ENCODE results near the gene HECTD1. TPM values are rescaled to one million over a fixed set of nuclear protein-coding genes. Genes with fewer than 3 reads are reported as not detected.
A peak's percentile ranks its signal among the peaks of the same experiment; 100 is the strongest.
"Not testable (repeated sequence)": the region's sequence is repeated elsewhere in the genome, so short reads cannot be mapped to it uniquely, and the experiment has no call there.

Gene HECTD1
- total and polyA plus RNA-seq, 9 of the 15 experiments (the other 6 are each of a cell fraction or from before 2014, with no cell fraction given), result 27.9 to 111 (median 78.1) TPM

GRCh38 chr14:31232081-31232480, 24.5 kb upstream of the HECTD1 start:
- DNase-seq (ENCODE audit: extremely low read depth in 1 of 4, low spot score in 3 of 4) (no peak), ATAC-seq (0 out of 3 replicates have a peak, but pooled peaks have one; percentile 7), FAIRE-seq (no peak)
- no peaks in the 10 kb centered on the region for H3K36me3 ChIP-seq (ENCODE audit: control insufficient read depth, insufficient read depth, low read length)
- intact Hi-C loops (cut with micrococcal nuclease), result no loop called here
- H2AFZ ChIP-seq (ENCODE audit: low read depth, low read length), result 0 out of 2 replicates have a peak overlapping the region, but pooled peaks have one; percentile 26
- H3K9ac ChIP-seq (ENCODE audit: insufficient read depth in 1 of 2, low read depth in 2 of 2, low read length in 2 of 2), result peak overlapping the region in 1 of 2 experiments; percentile 17; a peak in 1 of 4 replicates
- no peak overlapping the region for H3K27ac ChIP-seq (ENCODE audit: extremely low read depth, low read depth, low read length)
- BruUV-seq (replicated peaks), result no TSS peak
- ChIA-PET POLR2A (no interaction called here), CTCF (ENCODE audit: low intra/inter-chr PET ratio) (no interaction called here)
- H3K79me2 ChIP-seq (ENCODE audit: control insufficient read depth, insufficient read depth, low read length), result no peaks in the 10 kb centered on the region
- H3K9me3 ChIP-seq (replicated peaks; ENCODE audit: control insufficient read depth, insufficient read depth, low read depth, low read length), result no peaks in the 10 kb centered on the region
- no peak for TF ChIP-seq POLR3A (IDR thresholded peaks at IDR 0.05; ENCODE audit: borderline replicate concordance, extremely low read depth, insufficient read depth, insufficient read length)
- no peak for TF ChIP-seq HNRNPLL (IDR thresholded peaks at IDR 0.05; ENCODE audit: low read depth, low read length, poor library complexity, severe bottlenecking)
- TF ChIP-seq NCOR1 (IDR thresholded peaks at IDR 0.05), result no peak
- no peak for TF ChIP-seq NFRKB (IDR thresholded peaks at IDR 0.05; ENCODE audit: low read depth)
- no peak for TF ChIP-seq ZFP30 (CRISPR knock-in tag; IDR thresholded peaks at IDR 0.05; ENCODE audit: borderline replicate concordance)
- no peak for TF ChIP-seq MECOM (CRISPR knock-in tag; IDR thresholded peaks at IDR 0.05)
- no peak for TF ChIP-seq STAT5A (IDR thresholded peaks at IDR 0.05; ENCODE audit: borderline replicate concordance, low read length)
- no peak for TF ChIP-seq CREB3 (tag; conservative IDR thresholded peaks at IDR 0.05; ENCODE audit: low read depth)
- TF ChIP-seq FOS (IDR thresholded peaks at IDR 0.05; ENCODE audit: extremely low read depth, insufficient read length), result no peak
- no peak for TF ChIP-seq PCBP2 (IDR thresholded peaks at IDR 0.05; ENCODE audit: low read depth, low read length, poor library complexity, severe bottlenecking)
- TF ChIP-seq USF1 (CRISPR knock-in tag; IDR thresholded peaks at IDR 0.05), result no peak
- no peak overlapping the region for H3K4me3 ChIP-seq
- no peaks in the 10 kb centered on the region for H3K27me3 ChIP-seq (ENCODE audit: control insufficient read depth in 2 of 2, insufficient read depth in 2 of 2, low read length in 2 of 2)
- H3K9me1 ChIP-seq (ENCODE audit: control insufficient read depth, insufficient read depth, low read length), result no peaks in the 10 kb centered on the region
- 36% methylated on average over 3 of the region's 3 CpGs for WGBS (ENCODE audit: insufficient coverage, low coverage, missing lambda C conversion rate)
- peaks cover 0 to 11% of the 10 kb centered on the region in 2 experiments; a peak in 3 of 5 replicates for H3K4me1 ChIP-seq (replicated peaks in 1 of 2; ENCODE audit: control insufficient read depth in 2 of 2, insufficient read depth in 2 of 2, low read length in 2 of 2)
- no peaks in the 10 kb centered on the region for H4K20me1 ChIP-seq (replicated peaks; ENCODE audit: control insufficient read depth, insufficient read depth, low read length)
- H3K4me2 ChIP-seq (ENCODE audit: insufficient read depth, low read length), result peak overlapping the region; percentile 32; the same call in 1 of the 2 replicates
- in situ Hi-C loops (cut with MboI), result no loop called here

- not testable (repeated sequence) for H3K4me3 ChIP-seq; H4K20me1 ChIP-seq (replicated peaks; ENCODE audit: control insufficient read depth, insufficient read depth, low read length); BruUV-seq (replicated peaks)
Measured at GRCh38 chr14:31231272-31231671, 23.7 kb upstream of the HECTD1 start.

More at GRCh38 chr14:31231272-31231671, 23.7 kb upstream of the HECTD1 start:
- DNase-seq (ENCODE audit: extremely low read depth in 1 of 4, low spot score in 3 of 4); H3K9ac ChIP-seq (ENCODE audit: insufficient read depth in 1 of 2, low read depth in 2 of 2, low read length in 2 of 2); H3K9me1 ChIP-seq (ENCODE audit: control insufficient read depth, insufficient read depth, low read length); CTCF ChIA-PET (ENCODE audit: low intra/inter-chr PET ratio); H3K9me3 ChIP-seq (replicated peaks; ENCODE audit: control insufficient read depth, insufficient read depth, low read depth, low read length); FAIRE-seq; H3K36me3 ChIP-seq (ENCODE audit: control insufficient read depth, insufficient read depth, low read length); H3K27ac ChIP-seq (ENCODE audit: extremely low read depth, low read depth, low read length); ATAC-seq; H3K4me2 ChIP-seq (ENCODE audit: insufficient read depth, low read length); H2AFZ ChIP-seq (ENCODE audit: low read depth, low read length); in situ Hi-C loops (cut with MboI); H3K27me3 ChIP-seq (ENCODE audit: control insufficient read depth in 2 of 2, insufficient read depth in 2 of 2, low read length in 2 of 2); H3K79me2 ChIP-seq (ENCODE audit: control insufficient read depth, insufficient read depth, low read length); intact Hi-C loops (cut with micrococcal nuclease): not testable (repeated sequence)
- H3K4me1 ChIP-seq (replicated peaks in 1 of 2; ENCODE audit: control insufficient read depth in 2 of 2, insufficient read depth in 2 of 2, low read length in 2 of 2), result peaks cover 0 to 11% of the 10 kb centered on the region in 2 experiments; a peak in 3 of 5 replicates
- POLR2A ChIA-PET, result interaction anchor here (0.9 kb wide), 1 partner anchor 43 kb away, joined by 3 read pairs; no protein-coding TSS in a partner anchor
- 81% methylated on average over 2 of the region's 2 CpGs for WGBS (ENCODE audit: insufficient coverage, low coverage, missing lambda C conversion rate)

Data from K562 (cell line).